Dedifferentiated amniotic fluid mesenchymal stem cell (primary cell): ENCODE results near the gene NLRC3.

ENCODE experiments used
- DNase-seq: peaks from one replicate; pipeline ENCODE4 v3.0.0-alpha.2; 2016; ENCODE audit errors: extremely low spot score

The NLRC3 gene

GRCh38 chr16:3597226-3597625, 20.0 kb upstream of the NLRC3 start:
- DNase-seq, result no peak

GRCh38 chr16:3596101-3596861, 19.1 kb upstream of the NLRC3 start:
- DNase-seq, result no peak

- no peak for DNase-seq
Observed at GRCh38 chr16:3595521-3596021, 18.4 kb upstream of the NLRC3 start.

GRCh38 chr16:3595110-3595486, 17.9 kb upstream of the NLRC3 start:
- DNase-seq, result no peak

- DNase-seq, result no peak
Observed at GRCh38 chr16:3594316-3595109, 17.3 kb upstream of the NLRC3 start.

GRCh38 chr16:3592559-3592958, 15.4 kb upstream of the NLRC3 start:
- no peak for DNase-seq

GRCh38 chr16:3591991-3592390, 14.8 kb upstream of the NLRC3 start:
- no peak for DNase-seq

- no peak for DNase-seq
Observed at GRCh38 chr16:3591436-3591803, 14.2 kb upstream of the NLRC3 start.

- DNase-seq, result no peak
Observed at GRCh38 chr16:3590736-3591435, 13.7 kb upstream of the NLRC3 start.

GRCh38 chr16:3589991-3590701, 12.9 kb upstream of the NLRC3 start:
- DNase-seq, result no peak

GRCh38 chr16:3589441-3589921, 12.3 kb upstream of the NLRC3 start:
- DNase-seq, result no peak

GRCh38 chr16:3589001-3589400, 11.8 kb upstream of the NLRC3 start:
- DNase-seq, result no peak

- DNase-seq, result no peak
Observed at GRCh38 chr16:3587547-3588110, 10.4 kb upstream of the NLRC3 start.

GRCh38 chr16:3584412-3584811, 7.2 kb upstream of the NLRC3 start:
- DNase-seq, result no peak

GRCh38 chr16:3583303-3584038, 6.3 kb upstream of the NLRC3 start:
- no peak for DNase-seq

- no peak for DNase-seq
Observed at GRCh38 chr16:3582276-3583165, 5.3 kb upstream of the NLRC3 start.

GRCh38 chr16:3581392-3581791, 4.2 kb upstream of the NLRC3 start:
- DNase-seq, result no peak

GRCh38 chr16:3580686-3581085, 3.5 kb upstream of the NLRC3 start:
- no peak for DNase-seq

GRCh38 chr16:3580251-3580651, 3.0 kb upstream of the NLRC3 start:
- no peak for DNase-seq

GRCh38 chr16:3579776-3580175, 2.6 kb upstream of the NLRC3 start:
- DNase-seq, result no peak
